Neural progenitor cell (in vitro differentiated cells): Measurements from ENCODE around the gene DNASE2B.

Experiments
- EZH2 ChIP-seq: fragments of 200-600 bp; sonication (generic); IDR thresholded peaks from 2 replicates; pipeline ENCODE4 v1.6.1; 2017; ENCODE audit warnings: antibody characterized with exemption, mild to moderate bottlenecking, moderate library complexity
- EZH2phosphoT487 ChIP-seq: fragments of 200-600 bp; sonication (generic); IDR thresholded peaks from 2 replicates; pipeline ENCODE4 v1.6.1; 2017; ENCODE audit warnings: antibody characterized with exemption
- TF ChIP-seq, protein P1 (sequence below): fragments of 200-600 bp; sonication (generic); IDR thresholded peaks from 2 replicates; pipeline ENCODE4 v1.5.1; 2017; ENCODE audit warnings: antibody characterized with exemption, mild to moderate bottlenecking

DNA sequence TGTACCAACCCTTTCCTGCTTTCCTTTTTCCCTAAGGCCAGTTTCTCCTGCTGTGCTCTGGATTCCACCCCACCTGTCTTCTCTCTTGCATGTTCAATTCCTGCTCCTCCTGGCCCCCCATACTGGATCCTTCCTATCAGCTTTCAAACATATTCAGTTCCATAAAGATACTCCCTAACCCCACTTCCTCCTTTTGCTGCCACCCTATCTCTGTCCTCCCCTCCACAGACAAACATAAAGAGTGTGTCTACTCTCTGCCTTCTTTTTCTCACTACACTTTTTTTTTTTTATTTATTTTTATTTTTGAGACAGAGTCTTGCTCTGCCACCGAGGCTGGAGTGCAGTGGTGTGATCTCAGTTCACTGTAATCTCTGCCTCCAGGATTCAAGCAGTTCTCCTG lies 63.8 kb downstream of the DNASE2B start:
- TF ChIP-seq, protein P1, sequence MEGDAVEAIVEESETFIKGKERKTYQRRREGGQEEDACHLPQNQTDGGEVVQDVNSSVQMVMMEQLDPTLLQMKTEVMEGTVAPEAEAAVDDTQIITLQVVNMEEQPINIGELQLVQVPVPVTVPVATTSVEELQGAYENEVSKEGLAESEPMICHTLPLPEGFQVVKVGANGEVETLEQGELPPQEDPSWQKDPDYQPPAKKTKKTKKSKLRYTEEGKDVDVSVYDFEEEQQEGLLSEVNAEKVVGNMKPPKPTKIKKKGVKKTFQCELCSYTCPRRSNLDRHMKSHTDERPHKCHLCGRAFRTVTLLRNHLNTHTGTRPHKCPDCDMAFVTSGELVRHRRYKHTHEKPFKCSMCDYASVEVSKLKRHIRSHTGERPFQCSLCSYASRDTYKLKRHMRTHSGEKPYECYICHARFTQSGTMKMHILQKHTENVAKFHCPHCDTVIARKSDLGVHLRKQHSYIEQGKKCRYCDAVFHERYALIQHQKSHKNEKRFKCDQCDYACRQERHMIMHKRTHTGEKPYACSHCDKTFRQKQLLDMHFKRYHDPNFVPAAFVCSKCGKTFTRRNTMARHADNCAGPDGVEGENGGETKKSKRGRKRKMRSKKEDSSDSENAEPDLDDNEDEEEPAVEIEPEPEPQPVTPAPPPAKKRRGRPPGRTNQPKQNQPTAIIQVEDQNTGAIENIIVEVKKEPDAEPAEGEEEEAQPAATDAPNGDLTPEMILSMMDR: no peak
- TF ChIP-seq EZH2phosphoT487: no peak
- TF ChIP-seq EZH2: no peak
